HepG2 (cell line): ENCODE data around the gene SMDT1. TPM values are rescaled to one million over a fixed set of nuclear protein-coding genes. Genes with fewer than 3 reads are reported as not detected.

Source experiments
- ATF7 ChIP-seq, 2 experiments: fragments of 450-650 bp in 1 of 2; sonication (generic) in 1 of 2; formaldehyde crosslinking in 1 of 2; IDR thresholded peaks; 2 replicates each; pipeline versions ENCODE4 v1.4.0 to v1.6.1; 2016 to 2020; ENCODE audit warnings: antibody characterized with exemption in 1 of 2, mild to moderate bottlenecking in 1 of 2, missing genetic modification reagents in 1 of 2
- FOXK2 ChIP-seq: fragments of 450-650 bp; IDR thresholded peaks from 2 replicates; pipeline ENCODE4 v1.6.1; 2016
- NCOA1 ChIP-seq: sonication (generic); formaldehyde crosslinking; IDR thresholded peaks from 2 replicates; pipeline ENCODE4 v1.9.0; 2021; ENCODE audit warnings: missing genetic modification reagents
- NPAS2 ChIP-seq: sonication (generic); formaldehyde crosslinking; IDR thresholded peaks from 2 replicates; pipeline ENCODE4 v1.8.0; 2022; ENCODE audit warnings: mild to moderate bottlenecking, missing genetic modification reagents, borderline replicate concordance
- SKIL ChIP-seq: sonication (generic); formaldehyde crosslinking; IDR thresholded peaks from 2 replicates; pipeline ENCODE4 v1.8.0; 2022; ENCODE audit warnings: missing genetic modification reagents, mild to moderate bottlenecking, moderate library complexity, borderline replicate concordance
- TRAFD1 ChIP-seq: sonication (generic); formaldehyde crosslinking; IDR thresholded peaks from 2 replicates; pipeline ENCODE4 v1.5.1; 2020; ENCODE audit warnings: missing genetic modification reagents, mild to moderate bottlenecking, borderline replicate concordance
- ZFYVE20 ChIP-seq: sonication (generic); formaldehyde crosslinking; IDR thresholded peaks from 2 replicates; pipeline ENCODE4 v1.8.0; 2023; ENCODE audit warnings: low read depth, mild to moderate bottlenecking, moderate library complexity, missing genetic modification reagents, borderline replicate concordance
- ZNF329 ChIP-seq: sonication (generic); formaldehyde crosslinking; IDR thresholded peaks from 2 replicates; pipeline ENCODE4 v1.9.0; 2021; ENCODE audit warnings: low read depth, mild to moderate bottlenecking, missing genetic modification reagents
- polyA plus RNA-seq, 8 experiments: library from polyadenylated mRNA; depleted of rRNA in 3 of 8; stranded (reverse) in 7 of 8; unstranded in 1 of 8; fragments of >200 nt; fragmentation: Illumina TruSeq in 4 of 8; extraction: Trizol in 4 of 8; gene quantifications; 2 replicates each; pipeline versions ENCODE4 v1.2.1 to v1.2.3, GENCODE V29; 2011 to 2016; ENCODE audit warnings: low read depth in 4 of 8, missing spikeins in 1 of 8, mixed read lengths in 1 of 8; ENCODE audit not compliant: insufficient read depth in 1 of 8
- total RNA-seq, 5 experiments: library from RNA; depleted of rRNA; stranded (reverse); fragments of >200 nt; fragmentation: Illumina TruSeq; extraction: Trizol; gene quantifications; 2 replicates each; pipeline ENCODE4 v1.2.3, GENCODE V29; 2016; ENCODE audit warnings: low read depth in 1 of 5
- TF ChIP-seq, protein P1 (sequence below): sonication (generic); formaldehyde crosslinking; IDR thresholded peaks from 2 replicates; pipeline ENCODE4 v1.9.0; 2021; ENCODE audit warnings: mild to moderate bottlenecking, missing genetic modification reagents
- TF ChIP-seq, protein P2 (sequence below): fragments of 450-650 bp; IDR thresholded peaks from 2 replicates; pipeline ENCODE4 v1.6.1; 2017; ENCODE audit warnings: mild to moderate bottlenecking
- TF ChIP-seq, protein P3 (sequence below): IDR thresholded peaks from 2 replicates; pipeline ENCODE4 v1.6.1; 2016; ENCODE audit warnings: missing compliant biosample characterization, missing genetic modification reagents, borderline replicate concordance

Gene SMDT1
- total and polyA plus RNA-seq, 2 of the 13 experiments (the other 11 are each of a cell fraction or from before 2014, with no cell fraction given): 8.3 to 26.6 TPM

DNA sequence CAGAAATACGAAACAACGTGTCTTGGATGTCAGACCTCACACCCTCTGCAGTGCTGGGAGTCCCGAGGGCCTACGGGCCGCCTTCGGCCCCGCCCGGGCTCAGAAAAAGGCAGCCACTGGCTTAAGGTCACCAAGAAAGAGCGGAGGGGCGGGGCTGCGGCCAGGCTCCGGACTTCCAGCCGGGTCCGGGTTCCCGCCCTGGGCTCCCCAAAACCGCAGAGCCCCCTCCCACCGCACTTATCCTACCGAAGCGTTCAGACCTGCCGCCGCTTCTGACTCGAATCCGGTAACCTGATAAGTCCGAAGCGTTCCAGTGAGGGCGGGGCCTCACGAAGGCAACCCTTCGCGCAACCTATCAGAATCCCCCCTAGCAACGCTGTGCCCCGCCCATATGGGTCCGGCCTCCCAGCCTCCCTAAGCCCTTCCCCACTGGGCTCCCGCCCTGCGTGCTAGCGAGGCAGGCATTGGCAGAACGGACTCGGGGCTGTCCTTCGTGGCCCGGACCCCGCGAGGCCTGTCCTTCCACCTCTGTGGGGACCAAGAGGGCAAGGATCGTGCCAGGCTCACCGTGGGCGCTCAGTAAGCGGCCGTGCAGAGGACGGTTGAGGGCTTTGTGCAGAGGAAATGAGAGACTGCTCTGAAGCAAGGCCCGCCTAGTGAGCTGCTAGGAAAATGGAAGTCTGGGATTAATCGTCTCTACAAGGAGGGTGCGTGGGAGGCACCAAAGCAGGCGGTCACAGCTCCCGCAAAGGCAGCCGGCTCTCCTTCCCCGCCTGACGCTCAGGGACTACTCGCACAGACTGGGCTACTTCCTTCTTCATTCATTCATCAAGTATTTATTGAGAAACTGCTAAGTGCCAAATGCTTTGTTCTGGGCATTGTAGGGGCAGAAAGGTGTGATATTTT lies 8.7 kb upstream of the SMDT1 start, which contains the start of gene NAGA (continued):
- TF ChIP-seq, protein P1, sequence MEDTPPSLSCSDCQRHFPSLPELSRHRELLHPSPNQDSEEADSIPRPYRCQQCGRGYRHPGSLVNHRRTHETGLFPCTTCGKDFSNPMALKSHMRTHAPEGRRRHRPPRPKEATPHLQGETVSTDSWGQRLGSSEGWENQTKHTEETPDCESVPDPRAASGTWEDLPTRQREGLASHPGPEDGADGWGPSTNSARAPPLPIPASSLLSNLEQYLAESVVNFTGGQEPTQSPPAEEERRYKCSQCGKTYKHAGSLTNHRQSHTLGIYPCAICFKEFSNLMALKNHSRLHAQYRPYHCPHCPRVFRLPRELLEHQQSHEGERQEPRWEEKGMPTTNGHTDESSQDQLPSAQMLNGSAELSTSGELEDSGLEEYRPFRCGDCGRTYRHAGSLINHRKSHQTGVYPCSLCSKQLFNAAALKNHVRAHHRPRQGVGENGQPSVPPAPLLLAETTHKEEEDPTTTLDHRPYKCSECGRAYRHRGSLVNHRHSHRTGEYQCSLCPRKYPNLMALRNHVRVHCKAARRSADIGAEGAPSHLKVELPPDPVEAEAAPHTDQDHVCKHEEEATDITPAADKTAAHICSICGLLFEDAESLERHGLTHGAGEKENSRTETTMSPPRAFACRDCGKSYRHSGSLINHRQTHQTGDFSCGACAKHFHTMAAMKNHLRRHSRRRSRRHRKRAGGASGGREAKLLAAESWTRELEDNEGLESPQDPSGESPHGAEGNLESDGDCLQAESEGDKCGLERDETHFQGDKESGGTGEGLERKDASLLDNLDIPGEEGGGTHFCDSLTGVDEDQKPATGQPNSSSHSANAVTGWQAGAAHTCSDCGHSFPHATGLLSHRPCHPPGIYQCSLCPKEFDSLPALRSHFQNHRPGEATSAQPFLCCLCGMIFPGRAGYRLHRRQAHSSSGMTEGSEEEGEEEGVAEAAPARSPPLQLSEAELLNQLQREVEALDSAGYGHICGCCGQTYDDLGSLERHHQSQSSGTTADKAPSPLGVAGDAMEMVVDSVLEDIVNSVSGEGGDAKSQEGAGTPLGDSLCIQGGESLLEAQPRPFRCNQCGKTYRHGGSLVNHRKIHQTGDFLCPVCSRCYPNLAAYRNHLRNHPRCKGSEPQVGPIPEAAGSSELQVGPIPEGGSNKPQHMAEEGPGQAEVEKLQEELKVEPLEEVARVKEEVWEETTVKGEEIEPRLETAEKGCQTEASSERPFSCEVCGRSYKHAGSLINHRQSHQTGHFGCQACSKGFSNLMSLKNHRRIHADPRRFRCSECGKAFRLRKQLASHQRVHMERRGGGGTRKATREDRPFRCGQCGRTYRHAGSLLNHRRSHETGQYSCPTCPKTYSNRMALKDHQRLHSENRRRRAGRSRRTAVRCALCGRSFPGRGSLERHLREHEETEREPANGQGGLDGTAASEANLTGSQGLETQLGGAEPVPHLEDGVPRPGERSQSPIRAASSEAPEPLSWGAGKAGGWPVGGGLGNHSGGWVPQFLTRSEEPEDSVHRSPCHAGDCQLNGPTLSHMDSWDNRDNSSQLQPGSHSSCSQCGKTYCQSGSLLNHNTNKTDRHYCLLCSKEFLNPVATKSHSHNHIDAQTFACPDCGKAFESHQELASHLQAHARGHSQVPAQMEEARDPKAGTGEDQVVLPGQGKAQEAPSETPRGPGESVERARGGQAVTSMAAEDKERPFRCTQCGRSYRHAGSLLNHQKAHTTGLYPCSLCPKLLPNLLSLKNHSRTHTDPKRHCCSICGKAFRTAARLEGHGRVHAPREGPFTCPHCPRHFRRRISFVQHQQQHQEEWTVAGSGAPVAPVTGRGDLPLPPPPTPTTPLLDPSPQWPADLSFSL (CRISPR knock-in tag): no peak
- TF ChIP-seq SKIL (peak; percentile 44; the same call in 1 of the 2 replicates), NPAS2 (no peak), FOXK2 (no peak), ATF7 (IDR thresholded peaks at IDR 0.05) (no peak), ATF7 (CRISPR knock-in tag; IDR thresholded peaks at IDR 0.05) (no peak), TRAFD1 (CRISPR knock-in tag) (0 out of 2 replicates have a peak, but pooled peaks have one; percentile 27), ZNF329 (CRISPR knock-in tag) (no peak), NCOA1 (CRISPR knock-in tag) (no peak; the same call in 1 of the 2 replicates), ZFYVE20 (no peak)
- TF ChIP-seq, protein P2, sequence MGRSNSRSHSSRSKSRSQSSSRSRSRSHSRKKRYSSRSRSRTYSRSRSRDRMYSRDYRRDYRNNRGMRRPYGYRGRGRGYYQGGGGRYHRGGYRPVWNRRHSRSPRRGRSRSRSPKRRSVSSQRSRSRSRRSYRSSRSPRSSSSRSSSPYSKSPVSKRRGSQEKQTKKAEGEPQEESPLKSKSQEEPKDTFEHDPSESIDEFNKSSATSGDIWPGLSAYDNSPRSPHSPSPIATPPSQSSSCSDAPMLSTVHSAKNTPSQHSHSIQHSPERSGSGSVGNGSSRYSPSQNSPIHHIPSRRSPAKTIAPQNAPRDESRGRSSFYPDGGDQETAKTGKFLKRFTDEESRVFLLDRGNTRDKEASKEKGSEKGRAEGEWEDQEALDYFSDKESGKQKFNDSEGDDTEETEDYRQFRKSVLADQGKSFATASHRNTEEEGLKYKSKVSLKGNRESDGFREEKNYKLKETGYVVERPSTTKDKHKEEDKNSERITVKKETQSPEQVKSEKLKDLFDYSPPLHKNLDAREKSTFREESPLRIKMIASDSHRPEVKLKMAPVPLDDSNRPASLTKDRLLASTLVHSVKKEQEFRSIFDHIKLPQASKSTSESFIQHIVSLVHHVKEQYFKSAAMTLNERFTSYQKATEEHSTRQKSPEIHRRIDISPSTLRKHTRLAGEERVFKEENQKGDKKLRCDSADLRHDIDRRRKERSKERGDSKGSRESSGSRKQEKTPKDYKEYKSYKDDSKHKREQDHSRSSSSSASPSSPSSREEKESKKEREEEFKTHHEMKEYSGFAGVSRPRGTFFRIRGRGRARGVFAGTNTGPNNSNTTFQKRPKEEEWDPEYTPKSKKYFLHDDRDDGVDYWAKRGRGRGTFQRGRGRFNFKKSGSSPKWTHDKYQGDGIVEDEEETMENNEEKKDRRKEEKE: no peak
- TF ChIP-seq, protein P3, sequence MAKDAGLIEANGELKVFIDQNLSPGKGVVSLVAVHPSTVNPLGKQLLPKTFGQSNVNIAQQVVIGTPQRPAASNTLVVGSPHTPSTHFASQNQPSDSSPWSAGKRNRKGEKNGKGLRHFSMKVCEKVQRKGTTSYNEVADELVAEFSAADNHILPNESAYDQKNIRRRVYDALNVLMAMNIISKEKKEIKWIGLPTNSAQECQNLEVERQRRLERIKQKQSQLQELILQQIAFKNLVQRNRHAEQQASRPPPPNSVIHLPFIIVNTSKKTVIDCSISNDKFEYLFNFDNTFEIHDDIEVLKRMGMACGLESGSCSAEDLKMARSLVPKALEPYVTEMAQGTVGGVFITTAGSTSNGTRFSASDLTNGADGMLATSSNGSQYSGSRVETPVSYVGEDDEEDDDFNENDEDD (CRISPR knock-in tag): peak; percentile 94
